NCI-H187 (cell line): Measurements from ENCODE around the gene SAP25.
A peak's percentile ranks its signal among the peaks of the same experiment; 100 is the strongest.
"Not testable (repeated sequence)": the region's sequence is repeated elsewhere in the genome, so short reads cannot be mapped to it uniquely, and the experiment has no call there.

ENCODE experiments used
- DNase-seq, 2 experiments: peaks; one replicate each; lab custom pipeline; 2025; lab: John Stamatoyannopoulos, UW

SAP25 gene

DNA sequence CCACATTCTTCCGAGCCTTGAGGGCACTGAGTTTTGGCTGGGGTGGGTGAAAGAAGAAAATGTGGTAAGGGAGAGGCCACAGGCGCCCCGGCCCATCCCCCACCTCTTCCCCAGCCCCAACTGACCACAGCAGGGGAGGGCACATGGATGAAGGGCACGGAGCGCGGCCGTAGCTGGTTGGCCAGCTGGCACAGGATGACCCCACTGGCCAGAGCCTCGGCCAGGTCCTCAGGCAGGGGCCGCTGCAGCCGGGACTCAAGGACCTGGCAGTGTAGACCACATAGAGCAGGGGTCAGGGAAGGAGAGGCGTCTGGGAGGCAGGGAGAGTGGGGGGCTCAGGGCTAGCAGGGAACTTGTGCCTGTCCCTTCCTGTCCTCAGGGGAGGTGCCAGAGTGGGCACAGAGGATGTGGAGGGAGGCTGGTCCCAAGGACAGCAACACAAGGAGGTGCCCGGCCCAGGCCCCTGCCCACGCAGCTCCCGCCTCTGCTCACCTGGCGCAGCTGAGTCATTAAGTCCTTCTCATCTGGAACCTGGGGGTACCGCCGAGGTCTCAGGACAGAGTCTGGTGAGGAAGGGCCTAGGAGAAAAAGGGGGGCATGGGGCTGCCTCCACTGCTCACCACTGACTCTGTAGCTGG lies 2.2 kb upstream of the SAP25 start:
- DNase-seq: no peak

DNA sequence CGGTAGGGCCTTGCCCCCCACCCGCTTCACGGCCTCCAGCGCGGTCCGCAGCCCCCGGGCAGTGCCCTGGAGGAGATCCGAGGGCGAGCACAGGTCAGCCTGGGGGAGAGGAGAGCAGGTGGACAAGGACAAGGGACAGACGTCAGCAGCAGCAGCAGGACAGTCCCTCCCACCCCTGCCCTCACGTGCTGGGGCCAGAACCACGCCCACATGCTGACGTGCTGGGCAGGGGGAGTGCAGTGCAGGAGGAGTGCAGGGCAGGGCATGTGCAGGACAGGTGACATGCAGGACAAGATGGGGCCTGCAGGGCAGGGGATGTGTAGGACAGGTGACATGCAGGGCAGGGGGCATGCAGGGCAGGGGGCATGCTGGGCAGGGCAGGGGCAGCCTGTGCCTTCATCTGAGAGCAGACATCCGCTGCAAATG lies 1.5 kb upstream of the SAP25 start:
- no peak for DNase-seq

DNA sequence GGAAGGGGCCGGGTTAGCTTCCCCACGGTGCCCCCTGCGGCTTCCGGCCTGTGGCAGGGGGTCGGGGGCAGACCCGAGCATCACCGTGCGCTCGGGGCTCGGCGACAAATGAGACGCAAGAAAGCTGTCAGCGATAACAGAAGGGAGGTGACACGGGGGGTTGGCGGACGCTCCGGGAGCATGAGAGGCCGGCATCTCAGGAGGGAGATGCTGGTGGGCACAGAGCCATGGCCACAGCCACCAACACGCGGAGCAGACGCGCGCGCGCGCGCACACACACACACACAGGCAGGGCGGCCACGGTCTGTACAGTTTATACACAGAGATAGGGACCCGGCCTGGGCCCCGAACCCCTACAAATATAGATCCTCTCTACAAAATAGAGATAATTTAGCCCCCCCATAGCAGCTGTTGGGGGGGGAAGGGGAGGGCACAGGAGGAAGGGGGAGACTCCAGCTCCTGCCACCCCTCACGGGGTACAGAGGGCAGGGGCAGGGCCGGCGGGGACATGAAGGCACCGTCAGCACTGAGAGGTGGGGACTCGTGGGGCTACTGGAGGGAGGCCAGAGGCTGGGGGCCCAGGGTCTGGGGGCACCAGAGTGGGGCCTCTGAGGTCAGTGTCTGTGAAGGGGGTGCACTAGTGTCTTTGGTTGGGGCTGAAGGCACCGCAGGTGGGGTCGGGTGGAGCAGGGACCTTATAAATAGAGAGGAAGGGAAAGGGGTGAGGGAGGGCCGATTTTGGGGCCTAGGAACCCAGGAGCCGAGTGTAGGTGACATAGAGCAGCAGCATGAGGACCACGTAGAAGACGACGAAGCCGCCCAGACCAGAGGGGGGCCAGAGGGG lies 884 bp upstream of the SAP25 start:
- no peak for DNase-seq

DNA sequence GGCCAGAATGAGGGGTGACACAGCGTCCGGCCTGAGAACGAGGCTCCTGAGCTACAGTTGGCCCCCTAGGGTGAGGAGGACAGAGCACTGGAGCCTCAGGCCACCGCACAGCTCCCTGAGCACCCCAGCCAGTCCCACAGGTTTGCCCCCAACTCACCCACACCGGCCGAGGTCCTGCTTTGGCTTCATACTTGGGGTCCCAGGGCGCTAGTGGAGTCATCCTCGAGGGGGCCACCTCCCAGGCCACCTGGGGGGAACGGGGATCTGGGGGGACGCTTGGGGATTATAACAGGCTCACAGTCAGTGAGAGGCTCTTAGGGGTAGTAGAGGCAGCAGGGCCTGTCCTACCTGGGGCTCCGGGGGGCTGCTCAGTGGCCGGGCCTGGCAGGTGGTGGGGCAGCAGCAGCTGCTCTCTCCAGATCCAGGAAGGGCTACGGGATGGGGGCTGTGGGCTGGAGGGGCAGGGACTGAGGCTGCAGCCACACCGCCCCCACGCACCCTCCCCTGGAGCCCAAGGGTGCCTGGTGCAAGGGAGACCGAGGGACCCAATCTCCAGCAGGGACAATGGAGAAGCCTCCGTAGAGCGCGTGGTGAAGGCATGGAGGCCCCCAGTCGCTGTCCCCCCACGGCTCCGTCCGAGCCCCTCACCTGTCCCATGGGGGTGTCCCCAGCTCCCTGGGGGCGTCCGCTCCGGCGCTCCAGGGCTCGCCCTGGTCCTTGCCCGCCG lies 588 bp downstream of the SAP25 start:
- DNase-seq: no peak

DNA sequence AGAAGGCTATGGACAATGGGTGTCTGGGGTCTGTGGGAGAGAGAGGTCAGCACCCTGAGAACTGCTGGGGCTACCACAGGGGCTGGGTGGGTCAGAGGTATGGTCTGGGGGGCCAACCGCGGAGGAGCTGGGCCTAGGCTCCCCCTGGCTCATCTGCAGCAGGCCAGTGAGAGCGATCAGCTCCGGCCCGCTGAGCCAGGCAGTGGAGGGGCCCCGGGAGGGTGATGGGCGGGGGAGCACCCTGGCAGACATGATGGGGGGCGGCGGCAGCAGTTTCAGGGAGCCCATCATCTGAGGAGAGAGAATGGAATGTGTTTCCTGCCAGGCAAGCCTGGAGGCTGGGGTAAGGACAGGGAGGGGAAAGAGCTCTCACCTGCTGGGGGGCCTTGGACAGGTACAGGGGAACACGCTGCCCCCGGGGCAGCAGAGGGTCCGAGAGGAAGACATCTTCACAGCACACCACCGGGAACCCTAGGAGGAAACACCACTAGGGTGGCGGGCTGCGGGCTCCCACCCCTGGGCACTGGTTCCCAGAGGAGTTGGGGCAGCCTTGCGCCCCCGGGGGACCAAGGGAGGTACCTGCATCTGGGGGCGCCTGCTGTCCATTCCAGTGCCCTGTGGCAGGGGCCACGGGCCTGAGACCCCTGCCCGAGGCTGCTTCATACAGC lies 1.3 kb downstream of the SAP25 start:
- DNase-seq: no peak

GRCh38 chr7:100571829-100572116 lies 1.9 kb downstream of the SAP25 start:
- DNase-seq: no peak

DNA sequence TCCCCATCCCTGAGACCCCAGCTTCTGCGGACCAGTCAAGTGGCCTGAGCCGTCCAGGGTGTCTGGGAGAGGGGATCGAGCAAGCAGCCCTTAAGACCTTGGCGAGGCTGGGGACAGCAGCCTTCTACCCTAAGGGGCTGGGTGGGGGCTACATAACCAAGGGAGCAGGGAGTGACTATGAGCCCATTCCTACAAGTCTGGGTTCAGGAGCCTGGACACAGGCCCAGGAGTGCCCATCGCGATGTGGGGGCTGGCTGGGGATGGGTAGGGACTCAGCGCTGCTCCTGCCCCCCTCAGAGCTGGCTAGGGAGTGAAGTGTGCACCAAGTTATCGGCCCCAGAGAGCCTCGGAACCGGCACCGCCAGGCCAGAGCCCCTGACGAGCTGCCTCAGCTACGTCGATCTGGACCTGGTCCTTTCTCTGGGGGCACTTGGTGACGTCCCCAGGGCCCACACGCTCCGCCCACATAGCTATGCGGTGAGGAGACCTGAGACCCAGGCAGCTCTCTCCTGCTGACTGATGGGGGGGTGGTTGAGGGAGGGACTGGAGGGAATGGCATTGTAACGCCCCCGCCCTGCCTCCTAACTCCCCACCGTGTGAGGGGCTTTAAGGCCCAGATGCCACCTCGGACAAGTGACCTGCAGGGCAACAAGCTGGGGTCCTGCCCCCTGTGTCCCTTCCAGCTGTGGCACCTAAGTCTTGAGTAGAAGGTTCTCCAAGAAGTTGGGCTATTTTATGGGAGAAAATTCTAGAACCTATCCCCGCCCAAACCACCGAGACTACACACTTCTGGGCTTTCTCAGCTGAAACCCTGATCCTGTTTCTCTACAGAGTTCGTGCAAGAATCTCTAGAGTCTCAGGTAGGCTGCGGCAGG lies 2.5 kb downstream of the SAP25 start:
- DNase-seq: no peak

GRCh38 chr7:100568896-100569844 lies 4.5 kb downstream of the SAP25 start:
- DNase-seq: no peak

- no peak for DNase-seq
Observed at GRCh38 chr7:100568176-100568895, 5.4 kb downstream of the SAP25 start.

- DNase-seq: peak in 1 of 2 experiments; percentile 25
Observed at GRCh38 chr7:100567751-100568175, 5.9 kb downstream of the SAP25 start.

GRCh38 chr7:100567031-100567730 lies 6.5 kb downstream of the SAP25 start:
- no peak for DNase-seq

DNA sequence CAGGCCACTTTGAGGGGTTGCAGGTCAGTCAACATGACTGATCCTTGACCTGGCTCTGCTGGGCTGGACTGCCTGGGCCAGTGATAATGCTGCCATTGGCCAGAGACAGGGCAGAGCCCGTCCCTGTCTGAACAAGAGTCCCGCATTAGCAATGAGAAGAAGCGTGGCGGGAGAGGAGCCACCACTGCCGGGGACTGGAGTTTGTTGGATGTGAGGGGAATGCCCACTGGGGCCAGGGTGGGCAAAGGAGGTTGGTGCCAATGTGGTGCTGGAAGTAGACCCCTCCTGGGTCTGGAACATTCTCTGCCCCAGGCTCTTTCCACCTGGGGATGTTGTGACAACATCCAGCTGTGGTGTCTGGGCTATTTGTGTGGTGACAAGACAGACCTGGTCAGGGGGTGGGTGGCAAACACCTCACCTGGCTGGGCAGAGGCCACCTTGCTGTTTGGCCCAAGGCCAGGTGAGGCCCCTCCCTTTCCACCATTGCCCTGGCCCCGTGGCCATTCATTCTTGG lies 7.6 kb downstream of the SAP25 start:
- DNase-seq: no peak

- no peak for DNase-seq
Observed at GRCh38 chr7:100565133-100565571, 8.5 kb downstream of the SAP25 start.

GRCh38 chr7:100564405-100564804 lies 9.3 kb downstream of the SAP25 start:
- not testable (repeated sequence) for DNase-seq

DNA sequence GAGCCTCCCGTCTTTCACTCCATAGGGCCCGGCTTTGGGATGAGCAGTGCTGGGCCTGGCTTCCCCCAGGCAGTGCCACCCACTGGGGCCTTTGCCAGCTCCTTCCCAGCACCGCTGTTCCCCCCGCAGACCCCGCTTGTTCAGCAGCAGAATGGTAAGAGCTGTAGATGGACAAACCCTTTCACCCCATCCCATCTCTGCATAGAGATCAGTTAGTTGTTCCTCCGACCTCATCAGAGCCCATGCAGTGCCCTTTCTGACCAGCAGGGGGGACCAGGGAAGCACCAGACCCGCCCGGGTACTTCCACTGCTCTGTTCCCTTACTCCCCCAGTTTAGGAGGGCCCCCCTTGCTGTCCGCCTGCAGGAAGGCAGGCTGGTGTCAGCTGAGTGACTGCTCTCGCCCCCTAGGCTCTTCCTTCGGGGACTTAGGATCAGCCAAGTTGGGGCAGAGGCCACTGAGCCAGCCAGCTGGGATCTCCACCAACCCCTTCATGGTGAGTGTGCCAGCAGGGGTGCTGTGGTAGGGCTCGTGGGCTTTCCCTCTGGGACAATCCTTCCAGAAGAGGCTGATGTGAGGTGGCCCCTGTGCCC lies 9.8 kb downstream of the SAP25 start:
- peak in 1 of 2 experiments; percentile 43 for DNase-seq

- no peak for DNase-seq
Observed at GRCh38 chr7:100563100-100563564, 10.6 kb downstream of the SAP25 start.

- no peak for DNase-seq
Observed at GRCh38 chr7:100562195-100563099, 11.3 kb downstream of the SAP25 start.
